HFFc6 (cell line): ENCODE data around the gene XIRP2. TPM values are rescaled to one million over a fixed set of nuclear protein-coding genes. Genes with fewer than 3 reads are reported as not detected.

ENCODE experiments used
- DNase-seq: peaks from one replicate; pipeline ENCODE4 v3.0.0-alpha.2; 2018
- H3K27ac Mint-ChIP-seq: 2 replicates; pipeline ENCODE4 v1.8.0; 2020; ENCODE audit warnings: mild to moderate bottlenecking, mixed read lengths
- H3K27me3 Mint-ChIP-seq: 2 replicates; pipeline ENCODE4 v1.8.0; 2021; ENCODE audit warnings: mild to moderate bottlenecking, moderate library complexity, mixed read lengths; ENCODE audit not compliant: insufficient read depth
- H3K36me3 Mint-ChIP-seq: 2 replicates; pipeline ENCODE4 v1.8.0; 2021; ENCODE audit warnings: low read depth, mixed read lengths
- H3K4me1 Mint-ChIP-seq: 2 replicates; pipeline ENCODE4 v1.8.0; 2020; ENCODE audit warnings: low read depth, mixed read lengths
- H3K4me3 Mint-ChIP-seq: 2 replicates; pipeline ENCODE4 v1.8.0; 2020; ENCODE audit warnings: mild to moderate bottlenecking, moderate library complexity, mixed read lengths
- H3K9me3 Mint-ChIP-seq: 2 replicates; pipeline ENCODE4 v1.8.0; 2020; ENCODE audit warnings: mild to moderate bottlenecking, mixed read lengths
- CTCF ChIP-seq: fragments of 200-600 bp; sonication (generic); IDR thresholded peaks from 2 replicates; pipeline ENCODE4 v1.5.0; 2021; ENCODE audit warnings: antibody characterized with exemption, mild to moderate bottlenecking
- total RNA-seq, 6 experiments: library from RNA; stranded (reverse); fragmentation: NEBNext Ultra II Directional; extraction: Animal tissue kit (Norgen Biotek cat#: 25700); gene quantifications; 2 replicates in 1 of 6; 3 replicates in 5 of 6; pipeline ENCODE4 v1.2.3, GENCODE V29; 2021

Gene XIRP2
- total RNA-seq, 6 experiments from 2014 or later, result not detected

- H3K4me1 Mint-ChIP-seq, result peaks cover 47% of the 10 kb centered on the region
- TF ChIP-seq CTCF, result no peak
- peak overlapping the region; percentile 52 for H3K27ac Mint-ChIP-seq
- no peak overlapping the region for H3K4me3 Mint-ChIP-seq
- H3K27me3 Mint-ChIP-seq, result no peaks in the 10 kb centered on the region; the same call in 1 of the 2 replicates
- peak; percentile 57 for DNase-seq
- H3K9me3 Mint-ChIP-seq, result no peaks in the 10 kb centered on the region; the same call in 1 of the 2 replicates
- no peaks in the 10 kb centered on the region for H3K36me3 Mint-ChIP-seq
Measured at GRCh38 chr2:167191588-167191987, 303.3 kb downstream of the XIRP2 start.

- H3K27ac Mint-ChIP-seq, result peak overlapping the region; percentile 48
- H3K36me3 Mint-ChIP-seq, result no peaks in the 10 kb centered on the region
- peak overlapping the region; percentile 37 for H3K4me3 Mint-ChIP-seq
- H3K9me3 Mint-ChIP-seq, result no peaks in the 10 kb centered on the region; the same call in 1 of the 2 replicates
- no peaks in the 10 kb centered on the region for H3K27me3 Mint-ChIP-seq
- DNase-seq, result peak; percentile 76
- H3K4me1 Mint-ChIP-seq, result peaks cover 52% of the 10 kb centered on the region
- TF ChIP-seq CTCF, result no peak
Measured at GRCh38 chr2:167192833-167193232, 304.6 kb downstream of the XIRP2 start.

- H3K4me3 Mint-ChIP-seq, result peak overlapping the region; percentile 4
- peak overlapping the region; percentile 6; the same call in 1 of the 2 replicates for H3K27ac Mint-ChIP-seq
- H3K27me3 Mint-ChIP-seq, result no peaks in the 10 kb centered on the region
- TF ChIP-seq CTCF, result no peak
- H3K36me3 Mint-ChIP-seq, result no peaks in the 10 kb centered on the region
- H3K9me3 Mint-ChIP-seq, result no peaks in the 10 kb centered on the region; the same call in 1 of the 2 replicates
- peaks cover 34% of the 10 kb centered on the region for H3K4me1 Mint-ChIP-seq
- no peak for DNase-seq
Measured at GRCh38 chr2:167196461-167197252, 308.4 kb downstream of the XIRP2 start.

GRCh38 chr2:167198009-167198408, 309.7 kb downstream of the XIRP2 start:
- no peaks in the 10 kb centered on the region; the same call in 1 of the 2 replicates for H3K9me3 Mint-ChIP-seq
- H3K4me3 Mint-ChIP-seq, result no peak overlapping the region

GRCh38 chr2:167198576-167198975, 310.3 kb downstream of the XIRP2 start:
- TF ChIP-seq CTCF, result no peak
- Mint-ChIP-seq H3K36me3 (no peaks in the 10 kb centered on the region), H3K9me3 (no peaks in the 10 kb centered on the region; the same call in 1 of the 2 replicates), H3K27ac (no peak overlapping the region), H3K27me3 (no peaks in the 10 kb centered on the region), H3K4me3 (no peak overlapping the region), H3K4me1 (peaks cover 15% of the 10 kb centered on the region)
- no peak for DNase-seq

More at GRCh38 chr2:167198009-167198408, 309.7 kb downstream of the XIRP2 start:
- TF ChIP-seq CTCF, result no peak
- H3K27ac Mint-ChIP-seq, result no peak overlapping the region
- peaks cover 20% of the 10 kb centered on the region for H3K4me1 Mint-ChIP-seq
- no peak for DNase-seq
- no peaks in the 10 kb centered on the region for H3K36me3 Mint-ChIP-seq
- no peaks in the 10 kb centered on the region for H3K27me3 Mint-ChIP-seq
